ENCODE results near the gene NME7.
"Not testable (repeated sequence)": the region's sequence is repeated elsewhere in the genome, so short reads cannot be mapped to it uniquely, and the experiment has no call there.

The NME7 gene, protein sequence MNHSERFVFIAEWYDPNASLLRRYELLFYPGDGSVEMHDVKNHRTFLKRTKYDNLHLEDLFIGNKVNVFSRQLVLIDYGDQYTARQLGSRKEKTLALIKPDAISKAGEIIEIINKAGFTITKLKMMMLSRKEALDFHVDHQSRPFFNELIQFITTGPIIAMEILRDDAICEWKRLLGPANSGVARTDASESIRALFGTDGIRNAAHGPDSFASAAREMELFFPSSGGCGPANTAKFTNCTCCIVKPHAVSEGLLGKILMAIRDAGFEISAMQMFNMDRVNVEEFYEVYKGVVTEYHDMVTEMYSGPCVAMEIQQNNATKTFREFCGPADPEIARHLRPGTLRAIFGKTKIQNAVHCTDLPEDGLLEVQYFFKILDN

DNA sequence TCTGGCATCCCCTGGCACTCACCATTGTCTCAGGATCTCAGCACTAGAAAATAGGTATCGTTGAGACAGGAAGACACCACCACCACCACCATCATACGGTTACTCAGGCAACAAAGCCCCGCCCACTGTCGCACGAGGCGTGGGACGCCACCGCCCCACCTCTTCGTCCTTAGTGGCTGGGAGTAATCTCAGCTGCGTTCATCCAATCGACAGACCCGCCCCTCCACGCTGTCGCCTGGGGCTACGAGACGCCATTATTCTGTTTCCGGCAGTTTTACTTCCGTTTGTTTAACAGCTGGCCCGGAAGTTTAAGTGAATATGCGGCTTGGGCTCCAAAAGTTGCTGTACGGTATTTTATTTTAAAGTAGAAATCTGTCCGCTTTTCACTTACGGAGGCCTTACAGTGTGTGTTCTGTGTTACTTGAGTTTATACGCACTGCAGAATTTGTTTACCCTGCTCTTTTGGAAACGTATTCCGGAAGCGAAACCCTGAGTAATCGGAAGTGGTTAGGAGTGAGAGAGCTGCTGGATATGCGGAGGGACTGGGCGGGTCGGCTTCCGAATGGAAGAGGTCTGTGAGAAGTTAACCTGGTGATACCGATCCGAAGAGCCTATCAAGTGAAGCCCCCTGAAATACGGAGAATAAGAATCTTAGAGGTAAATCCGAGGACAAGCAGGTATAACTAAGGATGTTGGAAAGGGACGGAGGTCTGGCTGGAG, at the start of gene NME7, which contains the start of gene BLZF1:
Gene NME7 (minus strand): TSS at position 112 of the 720 bp plus-strand sequence. CDS start 87 bp downstream, at position 25.
Gene BLZF1 (plus strand): TSS at position 510 of the 720 bp plus-strand sequence. CDS start 1,328 bp downstream, outside the sequence.
- peak; percentile 95 for DNase-seq (ENCODE audit: low read depth)
- TF ChIP-seq, protein P1, sequence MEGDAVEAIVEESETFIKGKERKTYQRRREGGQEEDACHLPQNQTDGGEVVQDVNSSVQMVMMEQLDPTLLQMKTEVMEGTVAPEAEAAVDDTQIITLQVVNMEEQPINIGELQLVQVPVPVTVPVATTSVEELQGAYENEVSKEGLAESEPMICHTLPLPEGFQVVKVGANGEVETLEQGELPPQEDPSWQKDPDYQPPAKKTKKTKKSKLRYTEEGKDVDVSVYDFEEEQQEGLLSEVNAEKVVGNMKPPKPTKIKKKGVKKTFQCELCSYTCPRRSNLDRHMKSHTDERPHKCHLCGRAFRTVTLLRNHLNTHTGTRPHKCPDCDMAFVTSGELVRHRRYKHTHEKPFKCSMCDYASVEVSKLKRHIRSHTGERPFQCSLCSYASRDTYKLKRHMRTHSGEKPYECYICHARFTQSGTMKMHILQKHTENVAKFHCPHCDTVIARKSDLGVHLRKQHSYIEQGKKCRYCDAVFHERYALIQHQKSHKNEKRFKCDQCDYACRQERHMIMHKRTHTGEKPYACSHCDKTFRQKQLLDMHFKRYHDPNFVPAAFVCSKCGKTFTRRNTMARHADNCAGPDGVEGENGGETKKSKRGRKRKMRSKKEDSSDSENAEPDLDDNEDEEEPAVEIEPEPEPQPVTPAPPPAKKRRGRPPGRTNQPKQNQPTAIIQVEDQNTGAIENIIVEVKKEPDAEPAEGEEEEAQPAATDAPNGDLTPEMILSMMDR (conservative IDR thresholded peaks at IDR 0.05; ENCODE audit: low read length): no peak
- peak within 1 kb of the TSS; percentile 85 for H3K4me3 ChIP-seq (ENCODE audit: low read length)

DNA sequence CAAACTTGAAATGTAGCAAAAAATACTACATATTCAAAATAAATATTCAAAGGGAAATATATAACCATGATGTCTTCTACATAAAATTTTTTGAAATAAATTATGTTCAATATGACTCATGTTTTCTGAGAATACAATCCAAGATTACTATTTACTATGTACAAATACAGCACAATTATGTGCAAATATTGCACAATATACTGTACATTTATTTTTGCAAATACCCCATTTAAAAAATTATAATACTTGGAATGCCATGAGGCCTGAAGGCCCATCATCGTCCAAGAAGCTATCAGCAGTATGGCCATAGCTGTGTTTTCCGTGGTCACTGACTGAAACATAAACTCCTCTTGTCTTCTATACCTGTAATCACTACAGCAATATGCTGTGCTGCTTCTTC, 47.4 kb upstream of the NME7 start:
- H3K4me3 ChIP-seq (ENCODE audit: low read length): no peak overlapping the region
- TF ChIP-seq, protein P1 (conservative IDR thresholded peaks at IDR 0.05; ENCODE audit: low read length): no peak
- DNase-seq (ENCODE audit: low read depth): no peak

DNA sequence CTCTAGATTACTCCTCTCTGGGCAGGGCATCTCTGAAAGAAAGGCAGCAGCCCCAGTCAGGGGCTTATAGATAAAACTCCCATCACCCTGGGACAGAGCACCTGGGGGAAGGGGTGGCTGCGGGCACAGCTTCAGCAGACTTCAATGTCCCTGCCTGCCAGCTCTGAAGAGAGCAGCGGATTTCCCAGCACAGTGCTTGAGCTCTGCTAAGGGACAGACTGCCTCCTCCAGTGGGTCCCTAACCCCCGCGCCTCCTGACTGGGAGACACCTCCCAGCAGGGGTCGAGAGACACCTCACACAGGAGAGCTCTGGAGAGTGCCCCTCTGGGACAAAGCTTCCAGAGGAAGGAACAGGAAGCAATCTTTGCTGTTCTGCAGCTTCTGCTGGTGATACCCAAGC, 40.7 kb upstream of the NME7 start:
- DNase-seq (ENCODE audit: low read depth); H3K4me3 ChIP-seq (ENCODE audit: low read length): not testable (repeated sequence)

DNA sequence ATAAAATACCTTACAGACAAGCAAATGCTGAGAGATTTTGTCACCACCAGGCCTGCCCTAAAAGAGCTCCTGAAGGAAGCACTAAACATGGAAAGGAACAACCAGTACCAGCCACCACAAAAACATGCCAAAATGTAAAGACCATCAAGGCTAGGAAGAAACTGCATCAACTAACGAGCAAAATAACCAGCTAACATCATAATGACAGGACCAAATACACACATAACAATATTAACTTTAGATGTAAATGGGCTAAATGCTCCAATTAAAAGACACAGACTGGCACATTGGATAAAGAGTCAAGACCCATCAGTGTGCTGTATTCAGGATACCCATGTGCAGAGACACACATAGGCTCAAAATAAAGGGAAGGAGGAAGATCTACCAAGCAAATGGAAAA, 35.0 kb upstream of the NME7 start:
- not testable (repeated sequence) for DNase-seq (ENCODE audit: low read depth); H3K4me3 ChIP-seq (ENCODE audit: low read length)

DNA sequence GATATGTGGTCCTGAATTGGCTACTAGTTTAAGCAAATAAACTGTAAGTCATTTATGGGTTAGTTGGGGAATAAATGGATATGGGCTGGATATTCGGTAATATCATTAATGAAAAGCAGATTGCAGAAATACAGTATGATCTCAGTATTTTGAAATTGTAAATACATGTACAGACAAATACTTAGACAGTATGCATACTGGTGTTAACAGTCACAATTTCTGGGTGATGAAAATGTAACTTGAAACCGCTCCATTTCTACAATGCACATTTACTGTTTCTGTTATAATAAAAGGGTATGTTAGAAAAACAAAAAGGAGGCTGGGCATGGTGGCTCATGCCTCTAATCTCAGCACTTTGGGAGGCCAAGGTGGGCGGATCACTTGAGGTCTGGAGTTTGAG, 28.4 kb upstream of the NME7 start:
- H3K4me3 ChIP-seq (ENCODE audit: low read length): no peak overlapping the region
- TF ChIP-seq, protein P1 (conservative IDR thresholded peaks at IDR 0.05; ENCODE audit: low read length): no peak
- DNase-seq (ENCODE audit: low read depth): peak; percentile 25

DNA sequence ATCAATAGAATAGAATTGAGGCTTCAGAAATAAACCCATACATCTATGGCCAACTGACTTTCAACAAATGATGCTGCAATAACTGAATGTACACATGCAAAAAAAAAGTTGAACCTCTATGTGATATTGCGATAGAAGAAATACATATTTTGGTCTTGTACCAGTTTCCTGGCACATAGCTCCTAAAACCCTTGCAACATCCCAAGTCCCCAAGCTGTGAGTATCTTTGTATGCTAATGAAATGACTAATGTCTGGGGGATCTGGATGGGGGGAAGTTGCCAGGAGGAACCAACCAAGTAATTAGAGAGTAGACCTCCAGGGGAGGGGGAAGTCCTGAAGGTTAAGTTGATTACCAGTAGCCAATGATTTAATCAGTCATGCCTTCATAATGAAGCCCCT, 24.8 kb upstream of the NME7 start:
- TF ChIP-seq, protein P1 (conservative IDR thresholded peaks at IDR 0.05; ENCODE audit: low read length): no peak
- peak; percentile 11 for DNase-seq (ENCODE audit: low read depth)
- H3K4me3 ChIP-seq (ENCODE audit: low read length): no peak overlapping the region

DNA sequence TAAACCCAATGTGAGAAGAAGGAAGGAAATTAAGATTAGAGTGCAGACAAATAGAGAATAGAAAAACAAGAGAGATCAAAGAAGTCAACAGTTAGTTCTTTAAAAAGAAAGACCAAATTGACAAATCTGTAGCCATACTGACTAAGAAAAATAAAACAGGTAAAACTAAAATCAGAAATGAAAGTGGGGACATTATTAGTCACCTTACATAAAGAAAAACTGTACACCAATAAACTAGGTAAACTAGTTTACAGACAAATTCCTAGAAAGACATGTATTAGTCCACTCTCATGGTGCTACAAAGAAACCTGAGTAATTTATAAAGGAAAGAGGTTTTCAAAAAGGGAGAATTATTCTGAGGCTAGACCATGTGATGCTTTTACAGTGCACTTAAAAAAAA, 22.7 kb upstream of the NME7 start:
- TF ChIP-seq, protein P1 (conservative IDR thresholded peaks at IDR 0.05; ENCODE audit: low read length): no peak
- no peak overlapping the region for H3K4me3 ChIP-seq (ENCODE audit: low read length)
- no peak for DNase-seq (ENCODE audit: low read depth)

DNA sequence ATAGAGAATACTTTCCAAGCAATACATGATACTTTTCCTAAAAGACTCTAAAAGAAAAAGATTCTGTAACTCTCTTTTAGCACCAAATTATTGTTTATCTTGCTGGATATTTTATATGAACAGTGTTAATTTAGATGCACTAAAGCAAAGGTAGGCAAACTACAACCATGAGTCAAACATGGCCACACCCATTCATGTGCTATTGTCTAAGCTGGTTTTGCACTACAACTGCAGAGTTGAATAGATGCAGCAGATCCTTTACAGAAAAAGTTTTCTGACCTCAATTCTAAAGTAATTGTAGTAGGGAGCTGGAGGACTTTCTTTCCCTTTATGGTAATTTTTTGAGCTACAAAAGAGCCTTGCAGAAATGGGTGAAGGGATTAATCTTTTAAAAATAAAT, 19.8 kb upstream of the NME7 start:
- no peak overlapping the region for H3K4me3 ChIP-seq (ENCODE audit: low read length)
- TF ChIP-seq, protein P1 (conservative IDR thresholded peaks at IDR 0.05; ENCODE audit: low read length): no peak
- no peak for DNase-seq (ENCODE audit: low read depth)
